GM12878 (cell line): ENCODE data around the gene TOP1. TPM values are rescaled to one million over a fixed set of nuclear protein-coding genes. Genes with fewer than 3 reads are reported as not detected.

ENCODE experiments used
- ATAC-seq: fragments of 200-7000 bp; cut with Tn5 transposase; 3 replicates; pipeline ENCODE4 v1.9.1; 2020; ENCODE audit warnings: mild to moderate bottlenecking, moderate library complexity
- BruUV-seq: library from RNA; stranded (reverse); fragments of 400-500 nt; replicated peaks from 2 replicates; lab custom pipeline; 2021; lab: Mats Ljungman, UMichigan
- CTCF ChIA-PET: fragments of 300-600 bp; sonication (Branson Sonifier 250); formaldehyde crosslinking; extraction: SDS; loops from one replicate; lab custom pipeline; 2021; ENCODE audit warnings: inconsistent platforms; lab: Yijun Ruan, JAX
- POLR2A ChIA-PET: fragments of 350-600 bp; formaldehyde crosslinking; extraction: SDS; loops from one replicate; lab custom pipeline; 2021; ENCODE audit warnings: inconsistent platforms; lab: Charles Lee
- RAD21 ChIA-PET: fragments of 300-600 bp; sonication (Branson Sonifier 250); formaldehyde crosslinking; loops from one replicate; lab custom pipeline; 2023; ENCODE audit warnings: antibody characterized with exemption; ENCODE audit not compliant: unreplicated experiment; lab: Charles Lee
- SMC1A ChIA-PET: fragments of 300-600 bp; sonication (Branson Sonifier 250); formaldehyde crosslinking; loops from one replicate; lab custom pipeline; 2023; ENCODE audit not compliant: unreplicated experiment, uncharacterized antibody; lab: Charles Lee
- DNase-seq: peaks from one replicate; pipeline ENCODE4 v3.0.0-alpha.2; 2011; ENCODE audit warnings: low read depth, low spot score
- FAIRE-seq: peaks from 3 replicates; lab custom pipeline; 2011; peaks lifted over from hg19 to GRCh38; lab: Jason Lieb, UNC
- H2AFZ ChIP-seq: 2 replicates; pipeline ENCODE4 v1.6.0; 2011; ENCODE audit warnings: low read depth, low read length, control low read depth; ENCODE audit not compliant: control insufficient read depth
- H3K27ac ChIP-seq: 2 replicates; pipeline ENCODE4 v1.5.1; 2011; ENCODE audit warnings: control low read depth; ENCODE audit not compliant: control insufficient read depth, insufficient read depth
- H3K27me3 ChIP-seq, 2 experiments: replicated peaks in 1 of 2; 2 replicates each; pipeline versions ENCODE4 v1.6.0 to v1.6.1; 2011; ENCODE audit warnings: low read length in 1 of 2; ENCODE audit not compliant: control insufficient read depth in 2 of 2, insufficient read depth in 2 of 2
- H3K36me3 ChIP-seq, 2 experiments: 2 replicates each; pipeline ENCODE4 v1.5.1; 2011; ENCODE audit warnings: low read length in 1 of 2; ENCODE audit not compliant: control insufficient read depth in 2 of 2, insufficient read depth in 2 of 2
- H3K4me1 ChIP-seq: 2 replicates; pipeline ENCODE4 v1.6.1; 2011; ENCODE audit warnings: mild to moderate bottlenecking, low read length, moderate library complexity, mixed read lengths; ENCODE audit not compliant: control insufficient read depth, insufficient read depth
- H3K4me2 ChIP-seq: 2 replicates; pipeline ENCODE4 v1.6.0; 2011; ENCODE audit warnings: control low read depth; ENCODE audit not compliant: control insufficient read depth, insufficient read depth
- H3K4me3 ChIP-seq: fragments of 200-600 bp; sonication (generic); 2 replicates; pipeline ENCODE4 v1.5.1; 2016
- H3K79me2 ChIP-seq: 2 replicates; pipeline ENCODE4 v1.6.0; 2011; ENCODE audit warnings: low read length; ENCODE audit not compliant: control insufficient read depth, insufficient read depth
- H3K9ac ChIP-seq: 2 replicates; pipeline ENCODE4 v1.8.0; 2011; ENCODE audit warnings: low read length, control low read depth, mixed read lengths; ENCODE audit not compliant: control insufficient read depth, insufficient read depth
- H3K9me3 ChIP-seq: replicated peaks from 3 replicates; pipeline ENCODE4 v1.5.1; 2011; ENCODE audit warnings: mild to moderate bottlenecking, low read length; ENCODE audit not compliant: control insufficient read depth, insufficient read depth
- H4K20me1 ChIP-seq: 2 replicates; pipeline ENCODE4 v1.6.0; 2011; ENCODE audit not compliant: control insufficient read depth, insufficient read depth
- ATF7 ChIP-seq: fragments of 450-650 bp; IDR thresholded peaks from 2 replicates; pipeline ENCODE4 v1.6.1; 2016; ENCODE audit warnings: low read depth, mild to moderate bottlenecking
- HDGF ChIP-seq: fragments of 450-650 bp; IDR thresholded peaks from 2 replicates; pipeline ENCODE4 v1.6.1; 2016; ENCODE audit warnings: antibody characterized with exemption
- IKZF2 ChIP-seq, 2 experiments: fragments of 450-650 bp; IDR thresholded peaks; 2 replicates each; pipeline ENCODE4 v1.6.1; 2017; ENCODE audit warnings: mild to moderate bottlenecking in 2 of 2, moderate library complexity in 2 of 2
- PAX8 ChIP-seq: fragments of 450-650 bp; IDR thresholded peaks from 2 replicates; pipeline ENCODE4 v1.6.1; 2017; ENCODE audit warnings: mild to moderate bottlenecking, moderate library complexity
- SIN3A ChIP-seq: IDR thresholded peaks from 2 replicates; pipeline ENCODE4 v1.6.1; 2012; ENCODE audit warnings: low read depth, low read length, improper control_type of control experiment
- SMAD1 ChIP-seq: fragments of 450-650 bp; IDR thresholded peaks from 2 replicates; pipeline ENCODE4 v1.6.1; 2018; ENCODE audit warnings: mild to moderate bottlenecking, low read depth; ENCODE audit not compliant: partially characterized antibody
- SMARCA5 ChIP-seq: fragments of 450-650 bp; IDR thresholded peaks from 2 replicates; pipeline ENCODE4 v1.6.1; 2017; ENCODE audit warnings: mild to moderate bottlenecking
- TARDBP ChIP-seq: IDR thresholded peaks from 2 replicates; pipeline ENCODE4 v1.6.1; 2016; ENCODE audit warnings: borderline replicate concordance
- TCF7 ChIP-seq: IDR thresholded peaks from 2 replicates; pipeline ENCODE4 v1.6.1; 2014; ENCODE audit warnings: antibody characterized with exemption, borderline replicate concordance
- ZNF24 ChIP-seq: fragments of 450-650 bp; IDR thresholded peaks from 2 replicates; pipeline ENCODE4 v1.6.1; 2017; ENCODE audit warnings: antibody characterized with exemption, mild to moderate bottlenecking
- ZSCAN29 ChIP-seq: fragments of 450-650 bp; IDR thresholded peaks from 2 replicates; pipeline ENCODE4 v1.6.1; 2017; ENCODE audit warnings: mild to moderate bottlenecking, moderate library complexity
- WGBS: methylation state at CpG from one replicate; pipeline ENCODE4 v1.1.6; 2016; ENCODE audit warnings: low lambda C conversion rate; ENCODE audit not compliant: insufficient replicate concordance, insufficient coverage; ENCODE audit errors: missing lambda C conversion rate; 5-methylcytosine and 5-hydroxymethylcytosine counted together
- in situ Hi-C: fragments of 300-500 bp; cut with MboI; formaldehyde crosslinking; loops from 9 replicates; pipeline ENCODE4 v1.14.3; 2018; ENCODE audit warnings: mixed read lengths
- intact Hi-C: fragments of 100-400 bp; cut with micrococcal nuclease; formaldehyde crosslinking; loops from one replicate; pipeline ENCODE4 v1.14.2; 2022; ENCODE audit not compliant: unreplicated experiment
- polyA plus RNA-seq, 11 experiments: library from polyadenylated mRNA; depleted of rRNA in 4 of 11; unstranded in 6 of 11; stranded (reverse) in 5 of 11; fragments of >200 nt; fragmentation: Nextera tagmentation in 4 of 11; fragmentation: Illumina TruSeq in 1 of 11; extraction: Ambion mirVana in 4 of 11; extraction: Trizol in 1 of 11; gene quantifications; 1 replicate in 1 of 11; 2 replicates in 10 of 11; pipeline versions ENCODE4 v1.2.1 to v1.2.3, GENCODE V29; 2011 to 2016; ENCODE audit warnings: inconsistent platforms in 2 of 11, missing spikeins in 2 of 11, low read depth in 1 of 11
- total RNA-seq, 4 experiments: library from RNA; depleted of rRNA in 3 of 4; stranded (reverse); fragments of >200 nt in 3 of 4; fragmentation: Illumina TruSeq in 1 of 4; extraction: Trizol in 1 of 4; gene quantifications; 2 replicates each; pipeline versions ENCODE4 v1.2.1 to v1.2.3, GENCODE V29; 2013 to 2021
- TF ChIP-seq, protein P1 (sequence below): IDR thresholded peaks from 2 replicates; pipeline ENCODE4 v1.6.1; 2012; ENCODE audit warnings: low read length, inconsistent platforms
- TF ChIP-seq, protein P2 (sequence below): fragments of 450-650 bp; IDR thresholded peaks from 2 replicates; pipeline ENCODE4 v1.6.1; 2017; ENCODE audit warnings: mild to moderate bottlenecking, moderate library complexity

Gene TOP1
- total and polyA plus RNA-seq, 10 of the 15 experiments (the other 5 are each of a cell fraction or from before 2014, with no cell fraction given) = 21.5 to 128 (median 47.3) TPM

- no peaks in the 10 kb centered on the region for H3K27me3 ChIP-seq
- WGBS = 95% methylated on average over 2 of the region's 2 CpGs
- no peak for FAIRE-seq
- H3K4me2 ChIP-seq = no peak overlapping the region
- SMC1A ChIA-PET = interaction anchor here (1.2 to 1.5 kb wide), 3 partner anchors 15 to 63 kb away, joined by 3 to 11 read pairs (median 6); no protein-coding TSS in a partner anchor
- intact Hi-C loops = no loop called here
- POLR2A ChIA-PET = interaction anchor here (0.6 to 9.5 kb wide), 2 partner anchors 15 to 23 kb away, joined by 4 to 66 read pairs; no protein-coding TSS in a partner anchor
- peaks cover 6% of the 10 kb centered on the region; the same call in 2 of the 3 replicates for H3K9me3 ChIP-seq
- no TSS peak for BruUV-seq
- no peak overlapping the region for H2AFZ ChIP-seq
- no peak for DNase-seq
- H3K4me3 ChIP-seq = no peak overlapping the region
- TF ChIP-seq ATF7 = no peak
- no peak for TF ChIP-seq ZNF24
- TF ChIP-seq PAX8 = no peak
- no peak for TF ChIP-seq IKZF2 (IDR thresholded peaks at IDR 0.05)
- TF ChIP-seq, protein P1, sequence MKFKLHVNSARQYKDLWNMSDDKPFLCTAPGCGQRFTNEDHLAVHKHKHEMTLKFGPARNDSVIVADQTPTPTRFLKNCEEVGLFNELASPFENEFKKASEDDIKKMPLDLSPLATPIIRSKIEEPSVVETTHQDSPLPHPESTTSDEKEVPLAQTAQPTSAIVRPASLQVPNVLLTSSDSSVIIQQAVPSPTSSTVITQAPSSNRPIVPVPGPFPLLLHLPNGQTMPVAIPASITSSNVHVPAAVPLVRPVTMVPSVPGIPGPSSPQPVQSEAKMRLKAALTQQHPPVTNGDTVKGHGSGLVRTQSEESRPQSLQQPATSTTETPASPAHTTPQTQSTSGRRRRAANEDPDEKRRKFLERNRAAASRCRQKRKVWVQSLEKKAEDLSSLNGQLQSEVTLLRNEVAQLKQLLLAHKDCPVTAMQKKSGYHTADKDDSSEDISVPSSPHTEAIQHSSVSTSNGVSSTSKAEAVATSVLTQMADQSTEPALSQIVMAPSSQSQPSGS = no peak
- TF ChIP-seq, protein P2, sequence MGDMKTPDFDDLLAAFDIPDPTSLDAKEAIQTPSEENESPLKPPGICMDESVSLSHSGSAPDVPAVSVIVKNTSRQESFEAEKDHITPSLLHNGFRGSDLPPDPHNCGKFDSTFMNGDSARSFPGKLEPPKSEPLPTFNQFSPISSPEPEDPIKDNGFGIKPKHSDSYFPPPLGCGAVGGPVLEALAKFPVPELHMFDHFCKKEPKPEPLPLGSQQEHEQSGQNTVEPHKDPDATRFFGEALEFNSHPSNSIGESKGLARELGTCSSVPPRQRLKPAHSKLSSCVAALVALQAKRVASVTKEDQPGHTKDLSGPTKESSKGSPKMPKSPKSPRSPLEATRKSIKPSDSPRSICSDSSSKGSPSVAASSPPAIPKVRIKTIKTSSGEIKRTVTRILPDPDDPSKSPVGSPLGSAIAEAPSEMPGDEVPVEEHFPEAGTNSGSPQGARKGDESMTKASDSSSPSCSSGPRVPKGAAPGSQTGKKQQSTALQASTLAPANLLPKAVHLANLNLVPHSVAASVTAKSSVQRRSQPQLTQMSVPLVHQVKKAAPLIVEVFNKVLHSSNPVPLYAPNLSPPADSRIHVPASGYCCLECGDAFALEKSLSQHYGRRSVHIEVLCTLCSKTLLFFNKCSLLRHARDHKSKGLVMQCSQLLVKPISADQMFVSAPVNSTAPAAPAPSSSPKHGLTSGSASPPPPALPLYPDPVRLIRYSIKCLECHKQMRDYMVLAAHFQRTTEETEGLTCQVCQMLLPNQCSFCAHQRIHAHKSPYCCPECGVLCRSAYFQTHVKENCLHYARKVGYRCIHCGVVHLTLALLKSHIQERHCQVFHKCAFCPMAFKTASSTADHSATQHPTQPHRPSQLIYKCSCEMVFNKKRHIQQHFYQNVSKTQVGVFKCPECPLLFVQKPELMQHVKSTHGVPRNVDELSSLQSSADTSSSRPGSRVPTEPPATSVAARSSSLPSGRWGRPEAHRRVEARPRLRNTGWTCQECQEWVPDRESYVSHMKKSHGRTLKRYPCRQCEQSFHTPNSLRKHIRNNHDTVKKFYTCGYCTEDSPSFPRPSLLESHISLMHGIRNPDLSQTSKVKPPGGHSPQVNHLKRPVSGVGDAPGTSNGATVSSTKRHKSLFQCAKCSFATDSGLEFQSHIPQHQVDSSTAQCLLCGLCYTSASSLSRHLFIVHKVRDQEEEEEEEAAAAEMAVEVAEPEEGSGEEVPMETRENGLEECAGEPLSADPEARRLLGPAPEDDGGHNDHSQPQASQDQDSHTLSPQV = no peak
- no peak for TF ChIP-seq SMAD1
- no peak for TF ChIP-seq TCF7
- no peak for TF ChIP-seq SMARCA5
- no peak for TF ChIP-seq HDGF
- TF ChIP-seq TARDBP = no peak
- TF ChIP-seq SIN3A = no peak
- no peak for TF ChIP-seq ZSCAN29
- CTCF ChIA-PET = interaction anchor here (0.6 to 6.4 kb wide), 5 partner anchors 14 to 79 kb away, joined by 3 to 53 read pairs (median 4); no protein-coding TSS in a partner anchor
- no peaks in the 10 kb centered on the region for H4K20me1 ChIP-seq
- H3K79me2 ChIP-seq = peaks cover 90% of the 10 kb centered on the region
- RAD21 ChIA-PET = interaction anchor here (1.3 to 27.8 kb wide), 2 partner anchors 24 to 67 kb away, joined by 4 to 696 read pairs; no protein-coding TSS in a partner anchor
- ATAC-seq = no peak
- in situ Hi-C loops = no loop called here
- peaks cover 25% of the 10 kb centered on the region for H3K4me1 ChIP-seq
- H3K36me3 ChIP-seq = peaks cover 2 to 19% of the 10 kb centered on the region in 2 experiments; a peak in 3 of 4 replicates
- peak overlapping the region; percentile 6; the same call in 1 of the 2 replicates for H3K27ac ChIP-seq
- H3K9ac ChIP-seq = no peak overlapping the region
Observed at GRCh38 chr20:41054847-41055230, 26.2 kb downstream of the TOP1 start.
